CD4-positive, alpha-beta T cell treated with Interleukin-2 at 100 ng/mL for 4 hours (primary cell): ENCODE data around the gene PCDHA2.
"Not testable (repeated sequence)": the region's sequence is repeated elsewhere in the genome, so short reads cannot be mapped to it uniquely, and the experiment has no call there.

Experiments
- DNase-seq: peaks from one replicate; pipeline ENCODE4 v3.0.0-alpha.2; 2020; ENCODE audit warnings: low spot score

The PCDHA2 gene

DNA sequence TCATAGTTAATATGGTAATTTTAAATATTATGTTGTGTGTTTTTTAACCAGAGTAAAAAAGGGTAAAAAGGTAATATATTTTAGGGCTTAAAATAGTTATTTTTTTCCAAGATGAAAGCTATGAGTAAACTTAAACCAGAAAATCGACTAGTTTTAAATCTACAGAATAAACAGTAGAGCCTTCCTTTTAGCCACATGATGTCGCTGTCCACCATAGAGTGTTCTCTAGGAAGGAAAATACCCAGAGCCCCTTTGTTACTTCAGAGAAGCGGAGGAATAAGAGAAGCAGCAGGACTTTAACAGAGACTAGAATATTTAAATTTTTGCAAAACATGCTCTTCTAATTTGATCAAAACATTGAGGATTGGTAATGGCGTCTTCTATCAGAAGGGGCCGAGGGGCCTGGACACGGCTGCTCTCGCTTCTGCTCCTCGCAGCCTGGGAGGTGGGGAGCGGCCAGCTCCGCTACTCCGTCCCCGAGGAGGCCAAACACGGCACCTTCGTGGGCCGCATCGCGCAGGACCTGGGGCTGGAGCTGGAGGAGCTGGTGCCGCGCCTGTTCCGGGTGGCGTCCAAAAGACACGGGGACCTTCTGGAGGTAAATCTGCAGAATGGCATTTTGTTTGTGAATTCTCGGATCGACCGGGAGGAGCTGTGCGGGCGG lies at the start of gene PCDHA2:
Gene PCDHA2 (plus strand): TSS at position 258 of the 664 bp plus-strand sequence.
- DNase-seq, result no peak

DNA sequence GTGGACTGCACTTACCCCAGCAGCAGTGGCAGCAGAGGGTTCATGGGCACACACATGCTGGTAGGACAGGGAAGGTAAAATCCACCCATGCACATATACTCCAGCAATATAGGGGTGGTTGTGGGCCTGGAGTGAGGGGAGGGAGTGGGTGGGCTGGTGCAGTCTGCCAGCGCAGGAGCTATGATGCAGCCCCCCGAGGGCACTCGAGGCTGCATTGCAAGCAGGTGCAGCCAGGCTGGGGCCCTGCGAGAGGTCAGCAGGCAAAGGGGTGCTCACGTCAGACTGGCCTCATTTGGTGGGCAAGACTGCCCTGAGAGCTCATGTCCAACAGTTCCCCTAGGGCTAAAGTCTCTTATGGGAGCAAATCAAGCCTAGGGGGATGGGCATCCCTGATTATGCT lies 41.1 kb upstream of the PCDHA2 start:
- DNase-seq, result no peak

DNA sequence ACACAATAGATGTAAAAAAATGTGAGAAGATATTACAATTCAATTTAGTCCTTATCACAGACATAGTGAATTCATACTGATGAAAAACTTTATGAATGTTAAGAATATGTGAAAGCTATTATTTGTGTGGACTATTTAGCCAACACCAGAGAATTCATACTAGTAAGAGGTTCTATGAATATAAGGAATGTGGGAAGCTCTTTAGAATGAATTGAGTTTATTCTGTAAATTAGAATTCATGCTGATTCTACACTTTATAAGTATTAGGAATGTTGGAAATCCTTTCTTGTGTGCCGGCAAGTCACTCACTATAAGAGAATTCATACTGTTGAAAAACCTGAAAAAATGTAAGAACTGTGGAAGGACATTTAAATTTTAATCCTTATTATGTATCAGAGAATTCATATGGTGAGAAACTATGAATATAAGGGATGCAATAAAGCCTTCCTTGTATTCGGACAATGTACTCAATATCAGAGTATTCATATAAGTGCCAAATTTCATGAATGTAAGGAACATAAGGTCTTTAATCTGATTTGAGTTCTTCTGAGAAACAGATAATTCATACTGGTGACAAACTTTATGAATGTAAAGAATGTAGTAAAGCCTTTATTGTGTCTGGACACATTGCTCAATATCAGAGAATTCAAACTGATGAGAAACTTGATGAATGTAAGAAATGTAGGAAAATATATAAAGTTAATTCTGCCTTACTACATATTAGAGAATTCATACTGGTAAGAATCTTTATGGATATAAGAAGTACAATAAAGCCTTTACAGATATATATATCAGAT lies 30.3 kb upstream of the PCDHA2 start:
- DNase-seq, result no peak

DNA sequence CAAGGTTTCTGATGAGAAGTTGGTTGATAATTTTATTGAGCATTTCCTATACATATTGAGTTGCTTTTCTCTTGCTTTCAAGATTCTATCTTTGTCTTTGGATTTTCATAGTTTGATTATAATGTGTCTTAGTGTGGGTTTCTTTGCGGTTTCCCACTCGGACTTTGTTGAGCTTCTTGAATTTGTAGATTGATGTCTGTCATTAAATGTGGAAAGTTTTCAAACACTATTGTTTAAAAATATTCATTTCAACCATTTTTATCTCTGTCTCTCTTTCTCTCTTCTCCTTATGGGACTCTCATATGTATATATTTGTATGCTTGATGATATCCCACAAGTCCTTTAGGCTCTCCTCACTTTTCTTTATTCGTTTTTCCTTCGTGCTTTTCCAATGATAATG lies 27.2 kb upstream of the PCDHA2 start:
- DNase-seq, result no peak

DNA sequence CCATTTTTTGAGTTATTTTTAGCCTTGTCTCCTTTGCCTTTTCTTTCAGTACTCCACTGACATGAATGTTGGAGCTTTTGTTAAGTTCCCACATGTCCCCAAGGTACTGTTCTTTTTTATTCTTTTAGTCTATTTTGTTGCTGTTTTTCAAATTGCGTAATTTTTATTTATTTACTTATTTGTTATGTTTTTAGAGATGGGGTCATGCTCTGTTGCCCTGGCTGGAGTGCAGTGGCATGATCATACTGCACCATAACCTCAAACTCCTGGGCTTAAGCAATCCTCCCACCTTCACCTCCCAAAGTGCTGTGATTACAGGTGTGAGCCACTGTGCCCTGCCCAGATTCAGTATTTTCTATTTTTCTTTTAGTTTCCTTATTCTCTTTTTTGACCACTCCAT lies 14.1 kb upstream of the PCDHA2 start:
- no peak for DNase-seq

DNA sequence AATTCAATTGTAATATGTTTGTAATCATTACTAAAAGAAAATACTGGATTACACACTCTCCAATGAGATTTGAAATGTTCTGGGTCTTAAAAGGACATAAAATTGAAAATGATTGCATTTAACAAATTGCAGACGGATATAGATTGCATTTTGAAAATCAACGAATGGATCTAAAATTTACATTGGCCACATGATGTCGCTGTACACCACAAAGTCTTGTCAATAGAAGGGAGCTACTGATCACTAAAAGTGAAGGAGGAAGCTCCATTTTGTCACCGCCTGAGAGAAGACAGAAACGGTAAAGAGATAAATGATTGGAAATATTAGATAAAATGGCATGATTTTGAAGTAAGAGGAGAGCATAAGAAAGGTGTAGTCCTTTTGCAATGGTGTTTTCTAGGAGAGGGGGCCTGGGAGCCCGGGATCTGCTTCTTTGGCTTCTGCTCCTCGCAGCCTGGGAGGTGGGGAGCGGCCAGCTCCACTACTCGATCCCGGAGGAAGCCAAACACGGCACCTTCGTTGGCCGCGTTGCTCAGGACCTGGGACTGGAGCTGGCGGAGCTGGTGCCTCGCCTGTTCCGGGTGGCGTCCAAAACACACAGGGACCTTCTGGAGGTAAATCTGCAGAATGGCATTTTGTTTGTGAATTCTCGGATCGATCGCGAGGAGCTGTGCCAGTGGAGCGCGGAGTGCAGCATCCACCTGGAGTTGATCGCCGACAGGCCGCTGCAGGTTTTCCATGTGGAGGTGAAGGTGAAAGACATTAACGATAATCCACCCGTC lies 8.6 kb upstream of the PCDHA2 start, which contains the start of gene PCDHA1:
Gene PCDHA1 (plus strand): TSS at position 236 of the 782 bp plus-strand sequence.
- no peak for DNase-seq

DNA sequence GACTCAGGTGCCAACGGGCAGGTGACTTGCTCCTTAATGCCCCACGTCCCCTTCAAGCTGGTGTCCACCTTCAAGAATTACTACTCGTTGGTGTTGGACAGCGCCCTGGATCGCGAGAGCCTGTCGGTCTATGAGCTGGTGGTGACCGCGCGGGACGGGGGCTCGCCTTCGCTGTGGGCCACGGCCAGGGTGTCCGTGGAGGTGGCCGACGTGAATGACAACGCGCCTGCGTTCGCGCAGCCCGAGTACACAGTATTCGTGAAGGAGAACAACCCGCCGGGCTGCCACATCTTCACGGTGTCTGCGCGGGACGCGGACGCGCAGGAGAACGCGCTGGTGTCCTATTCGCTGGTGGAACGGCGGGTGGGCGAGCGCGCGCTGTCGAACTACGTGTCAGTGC lies 7.2 kb upstream of the PCDHA2 start:
- not testable (repeated sequence) for DNase-seq

DNA sequence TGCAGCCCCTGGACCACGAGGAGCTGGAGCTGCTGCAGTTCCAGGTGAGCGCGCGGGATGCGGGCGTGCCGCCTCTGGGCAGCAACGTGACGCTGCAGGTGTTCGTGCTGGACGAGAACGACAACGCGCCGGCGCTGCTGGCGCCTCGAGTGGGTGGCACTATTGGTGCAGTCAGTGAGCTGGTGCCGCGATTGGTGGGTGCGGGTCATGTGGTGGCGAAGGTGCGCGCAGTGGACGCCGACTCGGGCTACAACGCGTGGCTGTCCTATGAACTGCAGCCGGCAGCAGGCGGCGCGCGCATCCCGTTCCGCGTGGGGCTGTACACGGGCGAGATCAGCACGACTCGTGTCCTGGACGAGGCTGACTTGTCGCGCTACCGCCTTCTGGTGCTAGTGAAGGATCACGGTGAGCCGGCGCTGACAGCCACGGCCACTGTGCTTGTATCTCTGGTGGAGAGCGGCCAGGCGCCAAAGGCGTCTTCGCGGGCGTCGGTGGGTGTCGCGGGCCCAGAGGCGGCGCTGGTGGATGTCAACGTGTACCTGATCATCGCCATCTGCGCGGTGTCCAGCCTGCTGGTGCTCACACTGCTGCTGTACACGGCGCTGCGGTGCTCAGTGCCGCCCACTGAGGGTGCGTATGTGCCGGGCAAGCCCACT lies 6.7 kb upstream of the PCDHA2 start:
- DNase-seq, result not testable (repeated sequence)

DNA sequence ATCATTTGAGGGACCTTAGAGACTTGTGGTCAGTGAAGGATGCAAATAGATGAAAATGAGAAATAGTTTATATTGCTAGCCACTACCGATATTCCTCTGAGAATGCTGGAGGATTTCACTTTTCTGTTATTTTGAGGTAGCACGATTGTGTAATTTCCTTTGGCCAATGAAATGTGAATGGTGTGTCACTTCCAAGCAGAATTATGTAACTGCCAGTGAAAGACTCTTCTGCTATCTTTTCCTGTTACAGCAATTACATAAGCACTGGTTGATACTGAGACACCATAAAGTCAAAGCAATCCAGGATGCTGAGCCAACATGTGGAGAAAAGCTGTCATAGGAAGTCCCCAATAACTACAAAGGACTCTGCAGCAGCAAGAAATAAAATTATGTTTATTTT lies 3.6 kb upstream of the PCDHA2 start:
- DNase-seq, result no peak

DNA sequence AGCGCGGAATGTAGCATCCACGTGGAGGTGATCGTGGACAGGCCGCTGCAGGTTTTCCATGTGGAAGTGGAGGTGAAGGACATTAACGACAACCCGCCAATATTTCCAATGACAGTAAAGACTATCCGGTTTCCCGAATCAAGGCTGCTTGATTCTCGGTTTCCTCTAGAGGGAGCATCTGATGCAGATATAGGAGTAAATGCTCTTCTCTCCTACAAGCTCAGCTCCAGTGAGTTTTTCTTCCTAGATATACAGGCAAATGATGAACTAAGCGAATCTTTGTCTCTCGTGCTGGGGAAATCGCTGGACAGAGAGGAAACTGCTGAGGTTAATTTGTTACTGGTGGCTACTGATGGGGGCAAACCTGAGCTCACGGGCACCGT lies 598 bp downstream of the PCDHA2 start:
- no peak for DNase-seq

DNA sequence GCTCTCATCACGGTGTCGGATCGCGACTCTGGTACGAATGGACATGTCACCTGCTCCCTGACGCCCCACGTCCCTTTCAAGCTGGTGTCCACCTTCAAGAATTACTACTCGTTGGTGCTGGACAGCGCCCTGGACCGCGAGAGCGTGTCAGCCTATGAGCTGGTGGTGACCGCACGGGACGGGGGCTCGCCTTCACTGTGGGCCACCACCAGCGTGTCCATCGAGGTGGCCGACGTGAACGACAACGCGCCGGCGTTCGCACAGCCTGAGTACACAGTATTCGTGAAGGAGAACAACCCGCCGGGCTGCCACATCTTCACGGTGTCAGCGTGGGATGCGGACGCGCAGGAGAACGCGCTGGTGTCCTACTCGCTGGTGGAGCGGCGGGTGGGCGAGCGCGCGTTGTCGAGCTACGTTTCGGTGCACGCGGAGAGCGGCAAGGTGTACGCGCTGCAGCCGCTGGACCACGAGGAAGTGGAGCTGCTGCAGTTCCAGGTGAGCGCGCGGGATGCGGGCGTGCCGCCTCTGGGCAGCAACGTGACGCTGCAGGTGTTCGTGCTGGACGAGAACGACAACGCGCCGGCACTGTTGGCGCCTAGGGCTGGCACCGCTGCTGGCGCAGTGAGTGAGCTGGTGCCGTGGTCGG lies 1.5 kb downstream of the PCDHA2 start:
- DNase-seq, result not testable (repeated sequence)

DNA sequence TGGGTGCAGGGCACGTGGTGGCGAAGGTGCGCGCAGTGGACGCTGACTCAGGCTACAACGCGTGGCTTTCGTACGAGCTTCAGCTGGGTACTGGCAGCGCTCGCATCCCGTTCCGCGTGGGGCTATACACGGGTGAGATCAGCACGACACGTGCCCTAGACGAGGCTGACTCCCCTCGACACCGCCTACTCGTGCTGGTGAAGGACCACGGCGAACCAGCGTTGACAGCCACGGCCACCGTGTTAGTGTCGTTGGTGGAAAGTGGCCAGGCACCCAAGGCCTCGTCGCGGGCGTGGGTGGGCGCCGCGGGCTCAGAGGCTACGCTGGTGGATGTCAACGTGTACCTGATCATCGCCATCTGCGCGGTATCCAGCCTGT lies 2.1 kb downstream of the PCDHA2 start:
- no peak for DNase-seq

DNA sequence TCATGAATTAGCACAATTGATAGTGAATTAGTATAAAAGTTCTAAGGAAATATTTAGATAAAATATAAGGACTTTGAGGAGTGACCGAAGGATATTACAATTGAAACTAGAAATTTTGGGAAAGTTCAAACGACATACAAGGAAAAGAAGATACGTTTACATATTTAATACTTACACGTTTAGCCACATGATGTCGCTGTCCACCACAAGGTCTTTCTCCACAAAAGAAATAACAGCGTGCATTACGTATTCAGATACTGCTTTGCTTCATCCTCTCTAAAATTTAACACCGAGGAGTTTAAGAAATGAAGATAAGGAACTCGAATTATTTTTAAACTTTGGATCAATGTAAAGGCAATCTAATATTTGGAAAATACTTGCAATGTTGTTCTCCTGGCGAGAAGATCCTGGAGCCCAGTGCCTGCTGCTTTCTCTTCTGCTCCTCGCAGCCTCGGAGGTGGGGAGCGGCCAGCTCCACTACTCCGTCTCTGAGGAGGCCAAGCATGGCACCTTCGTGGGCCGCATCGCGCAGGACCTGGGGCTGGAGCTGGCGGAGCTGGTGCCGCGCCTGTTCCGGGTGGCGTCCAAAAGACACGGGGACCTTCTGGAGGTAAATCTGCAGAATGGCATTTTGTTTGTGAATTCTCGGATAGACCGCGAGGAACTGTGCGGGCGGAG lies 6.3 kb downstream of the PCDHA2 start, which contains the start of gene PCDHA3:
Gene PCDHA3 (plus strand): TSS at position 242 of the 678 bp plus-strand sequence.
- DNase-seq, result no peak

DNA sequence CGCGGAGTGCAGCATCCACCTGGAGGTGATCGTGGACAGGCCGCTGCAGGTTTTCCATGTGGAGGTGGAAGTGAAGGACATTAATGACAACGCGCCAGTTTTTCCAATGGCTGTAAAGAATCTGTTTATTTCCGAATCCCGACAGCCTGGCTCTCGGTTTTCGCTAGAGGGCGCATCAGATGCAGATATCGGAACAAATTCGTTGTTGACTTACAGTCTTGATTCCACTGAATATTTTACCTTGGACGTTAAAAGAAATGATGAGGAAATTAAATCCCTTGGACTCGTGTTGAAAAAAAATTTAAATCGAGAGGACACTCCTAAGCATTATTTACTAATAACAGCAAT lies 6.8 kb downstream of the PCDHA2 start:
- no peak for DNase-seq

DNA sequence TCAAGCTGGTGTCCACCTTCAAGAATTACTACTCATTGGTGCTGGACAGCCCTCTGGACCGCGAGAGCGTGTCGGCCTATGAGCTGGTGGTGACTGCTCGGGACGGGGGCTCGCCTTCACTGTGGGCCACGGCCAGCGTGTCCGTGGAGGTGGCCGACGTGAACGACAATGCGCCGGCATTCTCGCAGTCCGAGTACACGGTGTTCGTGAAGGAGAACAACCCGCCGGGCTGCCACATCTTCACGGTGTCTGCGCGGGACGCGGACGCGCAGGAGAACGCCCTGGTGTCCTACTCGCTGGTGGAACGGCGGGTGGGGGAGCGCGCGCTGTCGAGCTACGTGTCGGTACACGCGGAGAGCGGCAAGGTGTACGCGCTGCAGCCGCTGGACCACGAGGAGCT lies 7.7 kb downstream of the PCDHA2 start:
- DNase-seq, result not testable (repeated sequence)

DNA sequence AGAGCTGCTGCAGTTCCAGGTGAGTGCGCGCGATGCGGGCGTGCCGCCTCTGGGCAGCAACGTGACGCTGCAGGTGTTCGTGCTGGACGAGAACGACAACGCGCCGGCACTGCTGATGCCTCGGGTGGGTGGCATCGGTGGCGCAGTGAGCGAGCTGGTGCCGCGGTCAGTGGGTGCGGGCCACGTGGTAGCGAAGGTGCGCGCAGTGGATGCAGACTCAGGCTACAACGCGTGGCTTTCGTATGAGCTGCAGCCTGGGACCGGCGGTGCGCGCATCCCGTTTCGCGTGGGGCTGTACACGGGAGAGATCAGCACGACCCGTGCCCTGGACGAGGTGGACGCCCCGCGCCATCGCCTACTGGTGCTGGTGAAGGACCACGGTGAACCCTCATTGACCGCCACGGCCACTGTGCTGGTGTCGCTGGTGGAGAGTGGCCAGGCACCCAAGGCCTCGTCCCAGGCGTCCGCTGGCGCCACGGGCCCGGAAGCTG lies 8.2 kb downstream of the PCDHA2 start:
- DNase-seq, result no peak

DNA sequence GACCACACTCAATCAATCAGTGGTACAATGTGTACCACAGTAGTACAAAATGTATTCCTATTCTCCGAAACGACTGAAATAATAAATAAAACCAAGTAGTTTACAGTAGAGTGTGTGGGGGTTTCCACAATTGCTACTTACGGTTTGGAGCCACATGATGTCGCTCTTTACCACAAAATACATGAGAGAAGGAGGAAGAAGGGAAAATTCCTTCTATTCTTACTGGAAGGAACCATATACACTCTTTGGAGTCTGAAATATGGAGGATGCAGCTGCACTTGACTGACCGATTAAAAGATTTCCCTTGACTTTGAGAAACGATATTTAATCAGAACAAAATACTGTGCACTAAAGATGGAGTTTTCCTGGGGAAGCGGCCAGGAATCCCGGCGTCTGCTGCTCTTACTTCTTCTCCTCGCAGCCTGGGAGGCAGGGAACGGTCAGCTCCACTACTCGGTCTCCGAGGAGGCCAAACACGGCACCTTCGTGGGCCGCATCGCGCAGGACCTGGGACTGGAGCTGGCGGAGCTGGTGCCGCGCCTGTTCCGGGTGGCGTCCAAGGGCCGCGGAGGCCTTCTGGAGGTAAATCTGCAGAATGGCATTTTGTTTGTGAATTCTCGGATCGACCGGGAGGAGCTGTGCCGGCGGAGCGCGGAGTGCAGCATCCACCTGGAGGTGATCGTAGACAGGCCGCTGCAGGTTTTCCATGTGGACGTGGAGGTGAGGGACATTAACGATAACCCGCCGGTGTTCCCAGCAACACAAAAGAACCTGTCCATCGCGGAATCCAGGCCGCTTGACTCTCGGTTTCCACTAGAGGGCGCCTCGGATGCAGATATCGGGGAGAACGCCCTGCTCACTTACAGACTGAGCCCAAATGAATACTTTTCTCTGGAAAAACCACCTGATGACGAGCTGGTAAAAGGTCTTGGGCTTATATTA lies 12.5 kb downstream of the PCDHA2 start, which contains the start of gene PCDHA4:
Gene PCDHA4 (plus strand): TSS at position 235 of the 942 bp plus-strand sequence.
- no peak for DNase-seq

DNA sequence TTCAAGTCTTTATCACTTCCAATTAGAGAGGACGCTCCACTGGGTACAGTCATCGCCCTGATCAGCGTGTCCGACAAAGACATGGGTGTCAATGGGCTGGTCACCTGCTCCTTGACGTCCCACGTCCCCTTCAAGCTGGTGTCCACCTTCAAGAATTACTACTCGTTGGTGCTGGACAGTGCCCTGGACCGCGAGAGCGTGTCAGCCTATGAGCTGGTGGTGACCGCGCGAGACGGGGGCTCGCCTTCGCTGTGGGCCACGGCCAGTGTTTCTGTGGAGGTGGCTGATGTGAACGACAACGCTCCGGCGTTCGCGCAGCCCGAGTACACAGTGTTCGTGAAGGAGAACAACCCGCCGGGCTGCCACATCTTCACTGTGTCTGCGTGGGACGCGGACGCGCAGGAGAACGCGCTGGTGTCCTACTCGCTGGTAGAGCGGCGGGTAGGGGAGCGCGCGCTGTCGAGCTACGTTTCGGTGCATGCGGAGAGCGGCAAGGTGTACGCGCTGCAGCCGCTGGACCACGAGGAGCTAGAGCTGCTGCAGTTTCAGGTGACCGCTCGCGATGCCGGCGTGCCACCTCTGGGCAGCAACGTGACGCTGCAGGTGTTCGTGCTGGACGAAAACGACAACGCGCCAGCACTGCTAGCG lies 13.7 kb downstream of the PCDHA2 start:
- not testable (repeated sequence) for DNase-seq

DNA sequence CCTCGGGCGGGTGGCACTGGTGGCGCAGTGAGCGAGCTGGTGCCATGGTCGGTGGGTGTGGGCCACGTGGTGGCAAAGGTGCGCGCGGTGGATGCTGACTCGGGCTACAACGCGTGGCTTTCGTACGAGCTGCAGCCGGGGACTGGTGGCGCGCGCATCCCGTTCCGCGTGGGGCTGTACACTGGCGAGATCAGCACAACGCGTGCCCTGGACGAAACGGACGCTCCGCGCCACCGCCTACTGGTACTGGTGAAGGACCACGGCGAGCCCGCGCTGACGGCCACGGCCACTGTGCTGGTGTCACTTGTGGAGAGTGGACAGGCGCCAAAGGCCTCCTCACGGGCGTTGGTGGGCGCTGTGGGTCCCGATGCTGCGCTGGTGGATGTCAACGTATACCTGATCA lies 14.2 kb downstream of the PCDHA2 start:
- DNase-seq, result no peak
